CMK (cell line): ENCODE results near the gene LIMS2.

Experiments
- DNase-seq: peaks from one replicate; pipeline ENCODE4 v3.0.0-alpha.2; 2010; ENCODE audit warnings: low read depth

Gene LIMS2

DNA sequence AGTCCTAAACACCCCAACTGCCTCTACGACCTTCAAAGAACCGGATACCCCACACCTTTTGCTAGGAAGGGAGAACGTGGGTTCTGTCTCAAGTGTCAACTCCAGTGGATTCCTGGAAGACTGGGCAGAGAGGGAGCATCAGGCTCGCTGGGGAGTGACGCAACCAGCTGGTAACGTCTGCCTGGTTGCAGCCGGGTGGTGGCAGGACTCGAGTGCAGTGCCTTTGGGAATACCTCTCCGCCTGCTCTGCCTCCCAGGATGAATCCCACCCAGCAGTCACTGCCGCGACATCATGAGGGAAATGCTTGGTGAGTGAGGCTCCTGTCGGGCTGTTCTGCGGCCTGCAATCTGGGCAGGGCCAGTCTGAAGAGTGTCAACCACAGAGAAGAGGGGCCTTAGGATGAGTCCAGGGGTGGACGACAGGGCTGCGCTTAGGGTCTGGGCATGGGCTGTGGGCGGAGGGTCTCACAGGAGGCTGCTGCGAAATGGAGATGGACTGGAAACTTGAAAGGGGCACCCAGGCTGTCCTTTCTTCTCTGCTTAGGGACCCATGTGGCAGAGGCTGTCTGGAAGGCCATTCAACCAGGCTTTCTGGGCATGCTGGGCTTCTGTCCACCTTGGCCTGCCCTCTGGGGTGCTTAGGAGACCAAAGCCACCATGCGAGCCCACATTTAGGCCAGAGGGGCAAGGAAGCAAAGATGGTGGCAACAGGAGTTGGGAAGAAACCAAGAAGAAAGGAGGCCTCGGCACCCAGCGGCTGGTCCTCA lies 16.5 kb downstream of the LIMS2 start:
- no peak for DNase-seq

DNA sequence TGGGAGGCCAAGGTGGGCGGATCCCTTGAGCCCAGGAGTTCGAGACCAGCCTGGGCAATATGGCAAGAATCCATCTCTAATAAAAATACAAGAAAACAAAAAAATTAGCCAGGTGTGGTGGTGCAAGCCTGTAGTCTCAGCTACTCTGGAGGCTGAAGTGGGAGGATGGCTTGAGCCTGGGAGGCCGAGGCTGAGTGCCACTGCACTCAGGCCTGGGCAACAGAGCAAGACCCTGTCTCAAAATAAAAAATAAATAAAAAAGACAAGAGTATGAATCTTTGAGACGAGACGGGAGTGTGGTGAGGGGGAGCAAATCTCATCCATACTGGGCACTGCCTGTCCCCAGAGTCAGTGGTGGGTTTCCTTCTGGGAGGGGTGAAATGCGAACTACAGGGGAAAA lies 17.2 kb downstream of the LIMS2 start:
- DNase-seq = no peak

DNA sequence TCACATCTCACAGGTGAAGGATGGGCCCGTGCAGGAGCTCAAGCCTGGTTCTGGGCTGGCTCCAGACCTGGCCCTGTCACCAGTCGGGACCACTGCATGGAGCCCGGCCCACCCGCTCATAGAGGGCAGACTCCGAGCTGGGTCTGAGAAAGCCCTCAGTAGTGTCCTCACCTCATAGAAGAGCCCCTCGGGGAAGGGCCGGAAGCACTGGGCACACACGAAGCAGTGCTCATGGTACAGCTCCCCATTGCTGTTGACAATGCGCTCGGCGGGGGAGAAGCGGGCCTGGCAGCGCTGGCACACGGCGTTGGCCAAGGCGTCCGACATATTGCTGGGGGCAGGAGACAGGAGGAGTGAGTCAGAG lies 18.1 kb downstream of the LIMS2 start:
- no peak for DNase-seq

DNA sequence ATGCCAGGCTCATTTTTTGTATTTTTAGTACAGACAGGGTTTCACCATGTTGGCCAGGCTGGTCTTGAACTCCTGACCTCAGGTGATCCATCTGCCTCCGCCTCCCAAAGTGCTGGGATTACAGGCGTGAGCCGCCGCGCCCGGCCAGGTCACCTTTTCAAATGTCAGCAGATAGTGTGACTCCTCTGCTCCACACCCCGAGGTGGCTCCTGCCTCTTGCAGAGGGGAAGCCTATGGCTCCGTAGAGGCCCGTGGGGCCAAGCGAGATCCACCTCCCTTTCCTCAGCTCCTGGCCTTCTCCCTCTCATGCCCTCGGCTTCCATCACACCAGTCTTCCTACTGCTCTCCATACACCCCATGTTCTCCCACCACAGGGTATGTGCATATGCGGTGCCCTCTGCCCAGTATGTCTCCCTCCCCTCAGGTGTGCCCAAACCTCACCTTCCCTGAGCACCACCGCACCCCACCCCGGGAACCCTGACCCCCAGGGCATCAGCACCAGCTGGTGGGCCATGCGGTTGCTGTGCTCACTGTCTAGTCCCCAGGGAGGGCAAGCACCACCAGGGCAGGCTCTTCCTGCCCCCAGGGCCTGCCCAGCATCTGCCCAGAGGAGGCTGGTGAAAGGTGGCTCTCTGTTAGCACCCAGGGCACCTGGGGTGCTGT lies 18.6 kb downstream of the LIMS2 start:
- DNase-seq = no peak

DNA sequence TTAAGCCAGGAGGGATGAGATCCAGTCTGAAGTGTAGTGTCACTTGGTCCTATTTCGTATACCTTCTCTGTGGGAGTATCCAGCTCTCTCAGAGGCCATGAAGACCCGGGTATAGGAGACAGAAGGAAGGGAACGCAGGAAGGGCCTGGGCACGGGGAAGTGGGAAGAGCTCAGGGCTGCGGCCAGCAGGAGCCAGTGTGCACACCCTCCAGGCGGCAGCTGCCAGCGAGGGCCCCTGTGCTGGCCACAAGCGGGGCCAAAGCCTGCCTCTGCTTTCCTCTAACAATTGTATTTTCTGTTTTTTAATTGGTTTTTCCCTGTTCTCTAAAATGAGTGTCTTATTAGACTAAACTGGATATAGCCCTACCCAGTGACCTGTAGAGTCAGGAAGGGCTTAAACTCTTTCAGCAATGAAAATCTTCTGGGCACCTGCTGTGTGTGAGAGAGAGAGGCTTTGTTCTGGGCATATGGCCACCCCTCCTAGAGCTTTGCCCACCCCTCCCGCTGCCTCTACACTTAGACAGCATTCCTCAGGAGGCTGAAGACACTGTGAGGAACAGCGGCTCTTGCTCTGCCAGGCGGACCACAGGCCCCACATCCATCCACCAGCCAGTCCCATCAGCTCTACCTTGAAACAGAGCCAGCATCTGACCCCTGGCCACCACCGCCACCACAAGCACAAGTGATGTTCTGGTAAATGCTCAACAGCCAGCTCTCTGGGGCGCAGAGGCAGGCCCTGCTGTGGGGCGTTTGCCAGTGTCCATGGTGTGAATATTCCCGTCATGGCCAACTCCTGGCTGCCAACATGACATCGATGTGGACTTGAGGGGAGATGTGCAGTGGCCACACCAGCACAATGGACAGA lies 19.9 kb downstream of the LIMS2 start:
- DNase-seq = no peak

DNA sequence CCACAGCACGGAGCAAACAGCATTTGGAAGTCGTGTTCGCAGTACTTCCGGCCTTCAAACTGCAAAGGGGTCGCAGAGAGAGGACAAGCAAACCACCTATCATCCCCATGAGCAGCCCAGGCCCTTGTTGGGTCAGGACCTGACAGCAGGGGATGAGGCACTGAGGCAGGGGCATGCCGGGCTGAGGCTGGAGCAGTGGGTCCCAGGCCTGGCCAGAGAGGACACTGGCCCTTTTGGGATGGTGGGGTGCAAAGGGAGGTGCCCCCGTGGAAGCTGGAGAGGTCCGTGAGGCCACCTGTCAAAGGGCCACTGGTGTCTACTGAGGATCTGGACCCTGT lies 20.5 kb downstream of the LIMS2 start:
- DNase-seq = no peak

DNA sequence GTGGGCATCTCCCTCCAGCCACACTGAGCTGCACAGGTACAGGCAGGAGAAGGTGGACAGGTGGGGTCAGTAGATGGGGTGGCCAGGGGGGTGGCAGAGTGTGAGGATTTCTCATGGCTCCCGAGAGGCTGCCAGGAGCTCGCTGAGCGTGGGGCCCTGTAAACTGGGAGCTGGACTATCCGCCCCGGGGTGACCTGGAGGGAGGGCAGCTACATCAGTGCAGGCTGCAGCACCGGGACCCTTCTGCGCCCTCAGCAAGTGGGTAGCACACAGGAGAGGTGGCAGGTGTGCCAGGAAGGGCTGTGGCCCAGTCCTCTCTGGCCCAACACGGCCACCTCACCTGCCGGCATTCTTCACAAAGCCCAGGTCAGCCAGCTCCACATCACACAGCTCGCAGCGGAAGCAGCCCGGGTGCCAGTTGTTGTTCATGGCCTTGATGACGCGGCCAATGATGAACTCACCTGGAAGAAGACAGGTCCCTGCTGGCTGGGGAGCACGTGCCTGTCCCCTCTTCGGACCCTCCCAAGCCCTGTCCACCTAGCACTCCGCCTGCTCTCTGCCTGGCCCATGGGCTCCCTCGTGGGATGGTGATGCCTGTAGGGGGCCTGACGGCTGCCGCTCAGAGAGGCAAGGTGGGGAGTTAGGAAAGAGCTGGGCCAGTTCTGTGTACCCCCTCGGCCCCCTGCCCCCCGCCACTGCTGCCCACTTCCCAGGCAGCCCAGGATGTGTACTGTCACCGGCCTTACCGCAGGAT lies 21.1 kb downstream of the LIMS2 start:
- no peak for DNase-seq

DNA sequence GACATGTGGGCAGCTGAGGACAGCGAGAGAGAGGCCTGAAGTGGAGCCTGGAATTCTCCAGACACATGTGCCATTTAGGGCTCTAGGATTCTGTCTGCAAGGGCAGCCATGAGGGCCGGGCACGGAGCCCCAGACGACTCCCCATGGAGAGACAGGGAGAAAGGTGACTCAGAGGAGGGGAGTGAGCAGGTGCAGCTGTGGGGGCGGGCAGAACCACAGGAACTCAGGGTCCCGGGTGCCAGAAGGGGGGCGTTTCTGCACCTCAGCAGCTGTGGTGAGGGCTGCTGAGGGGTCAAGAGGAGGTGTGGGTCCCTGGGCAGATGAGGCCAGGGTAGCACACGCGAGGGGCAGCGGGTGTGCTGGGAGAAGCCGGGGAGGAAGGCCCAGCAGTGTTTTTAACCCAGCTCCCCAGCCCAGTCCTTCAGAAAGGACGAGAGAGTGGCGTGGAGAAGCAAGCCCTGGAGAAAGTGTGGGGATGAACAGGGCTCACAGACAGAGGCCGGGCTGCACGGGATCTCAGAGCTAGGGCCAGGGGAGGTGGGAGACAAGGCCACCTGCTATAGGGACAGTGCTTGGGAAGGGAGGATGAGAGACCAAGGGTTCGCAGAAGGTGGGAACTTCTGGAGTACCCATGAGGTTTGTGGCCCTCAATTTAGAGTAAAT lies 21.8 kb downstream of the LIMS2 start:
- no peak for DNase-seq

DNA sequence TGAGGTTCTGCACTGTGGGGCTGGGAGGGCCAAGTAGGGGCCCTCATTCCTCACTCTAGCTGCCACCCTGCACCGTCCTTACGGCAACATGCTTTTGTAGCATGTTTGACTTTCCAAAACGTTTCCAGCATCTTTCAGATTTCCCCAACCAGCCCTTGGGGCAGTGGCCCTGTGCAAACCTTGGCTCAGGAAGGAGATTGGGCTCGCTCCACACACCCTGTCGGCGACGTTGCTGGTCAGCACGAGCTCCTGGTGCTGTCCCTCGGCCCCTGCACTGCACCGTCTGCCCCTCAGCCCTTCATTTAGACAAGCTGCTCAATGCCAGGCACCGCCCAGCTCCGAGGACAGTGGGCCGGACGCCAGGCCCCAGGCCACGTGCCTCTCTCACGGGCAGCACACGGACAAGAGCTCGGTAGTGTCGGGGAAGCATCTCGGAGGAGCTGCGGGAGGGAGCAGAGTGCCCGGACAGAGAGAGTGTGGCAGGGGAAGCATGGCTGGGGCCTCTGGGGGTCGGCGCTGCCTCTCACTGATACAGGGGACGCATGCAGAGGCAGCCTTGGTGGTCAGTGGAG lies 22.5 kb downstream of the LIMS2 start:
- DNase-seq = no peak

DNA sequence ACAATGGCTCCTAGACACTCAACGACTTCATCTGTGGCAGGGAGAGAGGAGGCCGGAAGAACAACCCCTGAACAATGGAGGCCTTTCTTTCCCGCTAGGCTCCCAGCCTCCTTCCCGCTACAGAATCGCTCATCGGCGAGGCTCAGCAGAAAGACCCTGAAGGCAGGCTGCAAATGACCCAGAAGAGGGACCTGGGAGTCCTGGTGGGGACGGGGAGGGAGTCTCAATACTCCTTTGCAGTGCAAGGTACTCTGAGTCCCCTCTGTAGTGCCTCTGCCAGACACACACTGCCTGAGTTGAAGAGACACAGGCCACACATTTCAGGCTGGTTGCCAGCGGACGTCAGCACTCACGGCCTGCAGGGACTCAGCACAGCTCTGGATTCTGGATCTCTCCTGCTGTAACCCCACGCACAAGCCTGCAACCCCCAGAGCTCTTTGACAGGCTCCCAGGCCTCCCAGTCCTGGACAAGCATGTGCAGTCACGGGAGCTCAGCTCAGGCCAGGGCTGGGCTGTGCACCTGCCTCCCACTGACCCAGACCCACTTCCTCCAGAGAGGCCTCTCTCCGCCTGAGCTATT lies 23.3 kb downstream of the LIMS2 start:
- no peak for DNase-seq

DNA sequence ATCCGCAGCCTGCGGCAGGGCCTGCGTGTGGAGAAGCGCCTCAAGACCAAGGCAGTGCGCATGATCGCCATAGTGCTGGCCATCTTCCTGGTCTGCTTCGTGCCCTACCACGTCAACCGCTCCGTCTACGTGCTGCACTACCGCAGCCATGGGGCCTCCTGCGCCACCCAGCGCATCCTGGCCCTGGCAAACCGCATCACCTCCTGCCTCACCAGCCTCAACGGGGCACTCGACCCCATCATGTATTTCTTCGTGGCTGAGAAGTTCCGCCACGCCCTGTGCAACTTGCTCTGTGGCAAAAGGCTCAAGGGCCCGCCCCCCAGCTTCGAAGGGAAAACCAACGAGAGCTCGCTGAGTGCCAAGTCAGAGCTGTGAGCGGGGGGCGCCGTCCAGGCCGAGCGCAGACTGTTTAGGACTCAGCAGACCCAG lies 23.9 kb downstream of the LIMS2 start:
- no peak for DNase-seq

DNA sequence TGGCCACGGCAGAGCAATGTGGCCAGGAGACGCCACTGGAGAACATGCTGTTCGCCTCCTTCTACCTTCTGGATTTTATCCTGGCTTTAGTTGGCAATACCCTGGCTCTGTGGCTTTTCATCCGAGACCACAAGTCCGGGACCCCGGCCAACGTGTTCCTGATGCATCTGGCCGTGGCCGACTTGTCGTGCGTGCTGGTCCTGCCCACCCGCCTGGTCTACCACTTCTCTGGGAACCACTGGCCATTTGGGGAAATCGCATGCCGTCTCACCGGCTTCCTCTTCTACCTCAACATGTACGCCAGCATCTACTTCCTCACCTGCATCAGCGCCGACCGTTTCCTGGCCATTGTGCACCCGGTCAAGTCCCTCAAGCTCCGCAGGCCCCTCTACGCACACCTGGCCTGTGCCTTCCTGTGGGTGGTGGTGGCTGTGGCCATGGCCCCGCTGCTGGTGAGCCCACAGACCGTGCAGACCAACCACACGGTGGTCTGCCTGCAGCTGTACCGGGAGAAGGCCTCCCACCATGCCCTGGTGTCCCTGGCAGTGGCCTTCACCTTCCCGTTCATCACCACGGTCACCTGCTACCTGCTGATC lies 24.4 kb downstream of the LIMS2 start:
- DNase-seq = no peak

DNA sequence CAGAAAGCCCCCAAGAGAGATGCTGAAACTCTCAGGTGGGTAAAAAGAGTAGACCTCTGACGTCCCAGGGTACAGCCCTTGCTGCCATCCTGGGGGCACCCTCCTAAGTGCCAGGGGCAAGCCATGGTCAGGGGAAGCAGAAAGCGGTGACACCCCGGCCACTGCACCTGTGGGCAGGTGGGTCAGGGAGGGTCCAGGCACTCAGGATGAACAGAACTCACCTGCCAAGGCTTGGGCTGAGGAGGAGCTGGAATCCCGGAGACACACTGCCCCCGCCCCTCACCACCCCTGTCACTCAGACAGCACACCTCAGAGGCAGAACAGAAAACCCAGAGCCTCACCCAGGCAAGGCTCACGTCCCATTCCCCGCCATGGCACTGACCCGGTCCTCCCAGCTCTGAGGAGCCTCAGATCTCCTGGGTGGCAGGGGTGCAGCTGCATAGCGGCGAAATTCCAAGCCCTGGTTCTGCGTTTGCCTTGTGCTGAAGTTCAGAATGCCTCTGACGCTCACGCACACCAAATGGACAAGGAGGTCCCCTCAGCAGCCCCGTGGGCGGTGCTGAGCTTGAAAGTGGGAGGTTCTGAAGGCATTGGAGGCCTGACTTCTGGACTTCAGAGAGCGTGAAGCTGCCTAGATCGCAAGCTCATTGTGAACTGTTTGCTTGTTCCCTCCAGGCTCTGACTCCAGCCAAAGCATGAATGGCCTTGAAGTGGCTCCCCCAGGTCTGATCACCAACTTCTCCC lies 25.1 kb downstream of the LIMS2 start:
- no peak for DNase-seq

DNA sequence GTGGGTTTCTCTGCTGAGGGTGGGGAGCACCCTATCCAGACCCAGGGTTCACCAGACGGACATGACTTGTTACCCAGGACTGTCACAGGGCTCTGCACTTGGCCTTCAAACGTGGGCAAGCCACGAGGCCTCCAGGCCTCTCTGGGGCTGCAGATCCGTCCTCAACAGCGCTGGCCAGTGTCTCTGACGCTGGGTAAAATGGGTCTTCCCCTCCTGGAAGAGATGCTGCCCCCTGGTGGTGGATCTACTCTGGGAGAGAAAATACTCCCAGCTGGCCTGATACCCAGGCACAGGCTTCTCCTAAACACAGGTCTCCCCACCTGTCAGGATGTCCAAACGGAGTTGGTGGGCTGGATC lies 25.7 kb downstream of the LIMS2 start:
- DNase-seq = peak; percentile 57

DNA sequence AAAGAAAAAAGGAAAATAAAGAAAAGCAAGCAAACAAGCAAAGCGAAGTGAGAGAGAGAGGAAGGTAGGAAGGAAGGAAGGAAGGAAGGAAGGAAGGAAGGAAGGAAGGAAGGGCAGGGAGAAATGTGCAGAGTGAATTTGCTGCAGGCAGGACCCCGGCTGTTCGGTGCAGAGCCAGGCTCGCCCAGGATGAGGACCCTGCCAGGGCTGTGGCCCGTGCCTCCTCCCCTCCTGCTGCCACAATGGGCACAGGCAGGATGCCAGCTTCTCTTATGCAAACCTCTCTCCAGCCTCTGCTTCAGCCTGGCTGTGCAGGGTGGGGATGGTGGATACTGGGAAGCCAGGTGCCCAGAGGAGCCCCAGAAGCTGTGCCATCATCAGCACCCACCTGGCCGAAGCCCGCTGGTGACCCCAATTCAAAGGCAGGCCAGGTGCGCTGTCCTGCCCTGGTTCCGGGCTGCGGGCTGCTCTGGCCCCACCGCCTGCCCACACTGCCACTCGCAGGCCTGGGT lies 26.2 kb downstream of the LIMS2 start:
- no peak for DNase-seq

DNA sequence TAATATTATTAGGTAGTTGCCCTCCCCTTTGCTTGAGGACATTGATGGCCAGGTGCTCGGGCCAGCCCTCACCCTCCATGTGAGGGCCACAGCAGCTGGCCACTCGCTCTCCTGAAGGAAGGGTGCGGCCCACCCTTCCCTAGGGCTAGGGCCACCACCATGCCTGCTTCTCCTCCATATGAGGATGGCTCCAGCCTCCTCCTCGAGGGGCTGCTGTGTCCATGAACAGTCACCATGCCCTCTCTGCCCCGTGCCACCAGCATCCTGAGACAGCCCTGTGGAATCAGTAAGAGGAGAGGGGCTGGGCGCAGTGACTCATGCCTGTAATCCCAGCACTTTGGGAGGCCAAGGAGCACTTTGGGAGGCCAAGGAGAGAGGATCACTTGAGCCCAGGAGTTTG lies 27.0 kb downstream of the LIMS2 start:
- DNase-seq = no peak

DNA sequence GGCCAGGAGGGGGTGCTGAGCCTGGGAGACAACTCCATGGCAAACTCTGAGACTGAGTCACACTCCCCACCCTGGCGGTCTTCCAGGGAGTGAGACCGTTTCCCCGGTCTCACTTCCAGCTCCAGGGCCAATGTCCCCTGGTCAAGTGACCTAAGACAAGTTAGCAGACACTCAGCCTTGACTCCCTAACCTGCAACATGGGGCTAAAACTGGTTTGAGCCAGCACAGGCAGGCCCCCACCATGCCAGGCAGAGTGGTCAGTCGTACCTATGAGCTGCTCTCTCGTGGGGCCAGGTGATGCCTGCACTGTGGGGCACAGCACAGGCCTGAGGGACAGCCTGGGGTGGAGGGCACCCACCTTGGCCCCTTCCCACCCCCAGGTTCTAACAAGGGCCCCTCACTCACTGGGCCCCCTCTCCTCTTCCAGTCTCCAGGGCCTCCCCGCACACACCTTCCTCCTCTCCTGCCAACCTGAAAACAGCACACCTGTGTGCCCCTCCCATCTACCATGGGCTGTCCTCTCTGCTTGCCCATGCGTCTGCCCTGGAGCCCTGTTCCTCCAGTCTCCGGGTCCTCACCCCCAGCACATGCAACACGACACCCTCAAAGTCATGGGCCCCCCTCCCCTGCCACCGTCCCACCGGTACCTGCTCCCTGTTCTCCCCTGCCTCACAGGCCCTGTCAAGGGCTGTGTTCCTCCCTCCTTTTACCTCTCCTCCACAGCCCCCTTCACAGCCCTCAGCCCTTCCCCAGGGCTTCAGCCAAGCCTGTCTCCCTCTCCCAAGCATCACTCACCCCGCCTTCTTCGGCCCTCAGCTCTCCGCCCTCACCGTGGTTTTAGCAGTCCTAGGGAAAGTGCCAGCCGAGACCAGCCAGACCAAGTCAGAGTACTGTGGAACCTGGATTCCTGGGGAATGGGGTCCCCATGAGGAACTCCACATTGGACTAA lies 27.8 kb downstream of the LIMS2 start:
- DNase-seq = no peak

DNA sequence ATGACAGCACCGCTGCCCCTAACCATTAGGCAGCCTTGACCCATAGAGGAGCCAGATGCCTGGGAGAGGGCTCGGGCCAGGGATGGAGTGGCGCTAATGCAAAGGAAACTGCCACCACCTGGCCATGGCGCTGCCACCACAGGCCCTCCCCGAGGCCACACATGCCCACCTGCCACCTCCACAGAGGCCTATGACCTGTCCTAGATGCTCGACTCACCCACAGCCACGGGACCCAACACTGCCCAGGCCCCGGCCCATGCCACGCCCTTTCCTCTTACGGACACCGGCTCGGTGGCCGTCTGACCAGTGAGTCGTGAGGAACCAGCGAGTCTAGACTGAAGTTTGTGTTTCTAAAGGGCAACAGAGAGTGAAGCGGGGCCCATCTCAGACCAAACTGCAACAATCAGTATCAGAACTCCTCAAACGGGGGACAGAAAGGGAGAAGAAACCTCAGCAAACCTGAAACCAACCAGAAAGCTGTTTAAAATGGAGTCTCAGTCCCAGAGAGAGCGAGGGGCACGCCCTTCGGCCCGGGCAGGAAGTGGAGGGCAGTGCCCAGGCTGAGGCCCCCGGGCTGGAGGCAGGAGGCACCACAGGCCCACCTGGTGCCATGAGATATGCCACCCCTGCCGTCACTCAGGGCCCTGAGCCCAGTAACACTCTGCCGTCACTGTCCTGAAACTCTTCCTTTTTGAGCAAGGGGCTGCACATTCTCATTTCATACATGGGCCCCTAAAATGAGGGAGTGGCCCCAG lies 28.7 kb downstream of the LIMS2 start:
- DNase-seq = no peak
